Left colon (tissue), 2 donors: ENCODE measurements around the gene TIAM1. TPM values are rescaled to one million over a fixed set of nuclear protein-coding genes. Genes with fewer than 3 reads are reported as not detected.

Experiments
- ATAC-seq: fragments of 200-7000 bp; cut with Tn5 transposase; one replicate; pipeline ENCODE4 v1.9.1; 2020; ENCODE audit warnings: mild to moderate bottlenecking, moderate library complexity
- DNase-seq, 2 donors: peaks; one replicate each; pipeline ENCODE4 v3.0.0-alpha.2; 2020
- intact Hi-C, 2 donors: fragments of 100-400 bp; cut with DNase I in 1 of 2; cut with micrococcal nuclease in 1 of 2; formaldehyde crosslinking; loops; one replicate each; pipeline versions ENCODE4 v1.11.2 to v1.14.0; 2022; cut with DNase I, micrococcal nuclease
- total RNA-seq, 2 donors: library from RNA; stranded (reverse); fragmentation: NEBNext Ultra II Directional; extraction: Animal tissue kit (Norgen Biotek cat#: 25700); gene quantifications; one replicate each; pipeline ENCODE4 v1.2.1, GENCODE V29; 2021
- donor health status: DM: no; HTN: no; CAD: no.
- donor health status: DM: yes; HTN: yes; CAD: no.

The TIAM1 gene
- total RNA-seq, 2 donors from 2014 or later, result 6.4 to 6.9 TPM

DNA sequence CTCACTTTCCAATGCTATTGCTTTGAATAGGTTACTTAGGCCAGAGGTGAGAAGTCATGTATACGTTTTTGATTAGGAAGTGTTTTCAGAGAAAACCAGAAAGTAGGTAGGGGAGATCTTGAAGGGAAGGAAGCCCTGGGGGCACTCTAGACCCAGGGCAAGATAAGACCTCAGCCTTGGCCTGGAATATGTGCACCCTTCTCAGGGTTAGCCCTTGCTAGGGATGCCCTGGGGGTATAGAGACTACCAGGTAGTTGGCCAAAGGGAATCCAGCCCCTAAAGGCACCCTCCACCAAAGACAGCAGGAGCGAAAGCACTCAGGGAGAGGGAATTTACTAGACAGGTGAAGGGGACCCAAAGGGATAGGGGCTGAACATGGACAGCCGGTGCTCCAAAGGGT lies 7.0 kb downstream of the TIAM1 start:
- DNase-seq (no peak), ATAC-seq (no peak)
- intact Hi-C loops, result no loop called here

DNA sequence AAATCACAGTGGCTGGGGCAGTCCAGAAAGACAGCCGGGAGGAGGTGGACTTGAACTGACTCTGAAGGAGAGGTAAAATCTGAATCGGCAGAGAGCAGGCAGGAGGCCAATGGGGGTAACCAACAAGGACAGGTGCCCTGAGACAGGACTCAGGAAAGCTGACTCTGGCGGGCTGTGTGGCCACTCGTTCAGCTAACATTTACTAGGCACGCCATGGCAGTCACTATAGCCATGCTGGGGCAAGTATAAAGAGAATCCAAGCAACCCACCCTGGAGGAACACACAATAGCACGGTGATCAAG lies 7.4 kb downstream of the TIAM1 start:
- intact Hi-C loops, result no loop called here
- DNase-seq (no peak), ATAC-seq (no peak)

DNA sequence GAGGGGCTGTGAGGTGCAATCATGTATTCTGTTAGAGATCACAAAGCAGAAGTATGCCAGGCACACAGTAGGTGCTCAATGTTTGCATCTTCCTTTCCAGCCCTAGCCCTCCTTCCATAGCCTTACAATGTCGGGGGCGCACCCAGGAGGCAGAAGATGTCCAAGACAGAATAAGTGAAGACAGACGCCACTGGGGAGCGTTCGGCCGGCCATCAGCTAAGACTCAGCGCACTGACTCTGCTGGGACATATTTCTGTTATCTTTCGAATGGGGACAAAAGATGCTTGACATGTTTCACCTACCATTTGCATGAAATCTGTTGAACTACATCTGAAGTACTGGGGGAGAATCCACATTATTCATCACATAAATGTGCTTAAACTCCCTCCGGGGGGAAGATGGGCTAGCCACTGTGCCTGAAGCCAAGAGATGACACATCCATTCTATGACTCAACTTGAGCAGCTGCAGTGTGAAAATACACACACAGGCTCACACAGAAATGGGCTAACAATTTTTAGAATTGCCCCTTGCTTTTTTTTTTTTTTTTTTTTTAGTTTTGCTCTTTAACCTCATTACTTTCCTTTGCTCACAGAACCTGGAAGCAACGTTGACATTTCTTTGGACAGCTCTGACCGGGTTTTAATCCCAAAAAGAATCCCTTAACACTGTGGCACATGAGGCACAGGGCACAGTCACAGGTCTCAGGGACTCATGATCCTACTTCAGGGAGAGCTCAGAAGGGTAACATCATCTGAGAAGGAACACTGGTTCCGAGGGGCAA lies 7.9 kb downstream of the TIAM1 start:
- DNase-seq, result no peak
- ATAC-seq, result no peak
- intact Hi-C loops, result no loop called here

DNA sequence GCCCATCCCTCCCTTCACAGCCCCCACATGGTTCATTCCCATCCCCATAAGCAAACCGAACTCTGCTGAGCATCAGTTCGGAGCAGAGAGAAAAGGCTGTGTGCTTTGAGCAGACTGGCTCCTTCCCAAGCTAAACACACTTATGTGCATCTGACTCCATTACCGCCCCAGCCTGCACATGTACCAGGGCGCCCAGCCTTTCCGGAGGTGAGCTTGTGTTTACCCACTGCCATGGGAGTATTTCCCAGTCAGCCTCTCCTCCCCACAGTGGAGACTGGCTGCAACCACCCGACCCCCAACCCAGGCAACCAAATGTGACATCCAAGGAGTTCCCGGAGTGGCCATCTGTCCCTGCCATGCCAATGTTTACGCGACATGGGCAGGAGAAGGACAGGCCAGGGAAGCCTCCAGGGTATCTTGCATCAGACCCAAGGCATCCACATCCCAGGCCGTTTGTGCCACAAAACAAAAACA lies 9.4 kb downstream of the TIAM1 start:
- intact Hi-C loops, result no loop called here
- DNase-seq, result no peak
- no peak for ATAC-seq

DNA sequence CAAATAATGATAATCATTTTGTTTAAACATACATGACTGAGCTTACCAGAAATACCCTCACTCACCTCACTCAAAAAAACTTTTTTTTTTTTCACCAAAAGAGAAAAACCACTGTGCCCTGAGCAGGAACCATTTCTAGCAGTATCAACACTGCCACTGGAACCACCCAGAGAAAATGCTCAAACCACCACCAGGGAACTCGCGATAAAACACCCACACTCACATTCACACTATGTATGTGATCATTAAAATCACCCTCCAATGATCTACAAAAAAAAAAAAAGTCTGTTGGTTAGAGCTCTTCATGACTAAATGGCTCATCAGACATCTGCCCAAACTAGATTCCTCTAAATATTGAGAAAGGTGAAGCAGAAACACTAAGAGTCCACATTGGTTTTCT lies 11.5 kb downstream of the TIAM1 start:
- no peak for ATAC-seq
- intact Hi-C loops, result no loop called here
- DNase-seq, result no peak

DNA sequence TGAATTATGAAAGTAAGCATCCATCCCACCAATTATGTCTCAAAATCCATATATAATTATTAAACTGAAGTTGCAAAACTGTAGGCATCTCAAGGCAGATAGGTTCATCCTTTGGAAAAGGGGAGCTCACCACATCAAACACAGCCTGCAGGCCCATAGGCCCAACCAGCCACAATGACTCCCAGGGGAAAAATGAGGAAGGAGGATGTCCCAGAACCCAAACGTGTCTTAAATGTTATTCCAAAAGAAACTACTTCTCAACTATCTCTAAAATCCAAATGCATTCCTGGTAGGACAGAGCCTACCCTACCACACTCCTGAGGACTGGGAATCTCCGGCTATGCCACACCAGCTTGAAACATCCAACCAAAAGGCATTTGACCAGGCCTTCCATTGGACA lies 12.8 kb downstream of the TIAM1 start:
- ATAC-seq, result no peak

DNA sequence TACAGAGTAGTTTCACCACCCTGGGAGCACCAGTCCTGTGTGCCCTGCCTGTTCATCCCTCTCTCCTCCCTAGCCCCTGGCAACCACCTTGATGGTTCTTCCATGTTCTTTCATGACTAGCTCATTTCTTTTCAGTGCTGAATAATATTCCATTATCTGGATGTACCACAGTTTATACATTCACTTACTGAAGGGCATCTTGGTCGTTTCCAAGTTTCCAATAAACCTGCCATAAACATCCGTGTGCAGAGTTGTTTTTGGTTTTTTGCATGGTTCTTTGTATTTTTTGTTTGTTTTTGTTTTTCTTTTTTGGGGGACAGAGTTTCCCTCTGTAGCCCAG lies 13.9 kb downstream of the TIAM1 start:
- intact Hi-C loops, result no loop called here
- ATAC-seq (no peak), DNase-seq (no peak)

More for the DNA sequence above, 12.8 kb downstream of the TIAM1 start:
- no peak for DNase-seq
- intact Hi-C loops, result no loop called here

DNA sequence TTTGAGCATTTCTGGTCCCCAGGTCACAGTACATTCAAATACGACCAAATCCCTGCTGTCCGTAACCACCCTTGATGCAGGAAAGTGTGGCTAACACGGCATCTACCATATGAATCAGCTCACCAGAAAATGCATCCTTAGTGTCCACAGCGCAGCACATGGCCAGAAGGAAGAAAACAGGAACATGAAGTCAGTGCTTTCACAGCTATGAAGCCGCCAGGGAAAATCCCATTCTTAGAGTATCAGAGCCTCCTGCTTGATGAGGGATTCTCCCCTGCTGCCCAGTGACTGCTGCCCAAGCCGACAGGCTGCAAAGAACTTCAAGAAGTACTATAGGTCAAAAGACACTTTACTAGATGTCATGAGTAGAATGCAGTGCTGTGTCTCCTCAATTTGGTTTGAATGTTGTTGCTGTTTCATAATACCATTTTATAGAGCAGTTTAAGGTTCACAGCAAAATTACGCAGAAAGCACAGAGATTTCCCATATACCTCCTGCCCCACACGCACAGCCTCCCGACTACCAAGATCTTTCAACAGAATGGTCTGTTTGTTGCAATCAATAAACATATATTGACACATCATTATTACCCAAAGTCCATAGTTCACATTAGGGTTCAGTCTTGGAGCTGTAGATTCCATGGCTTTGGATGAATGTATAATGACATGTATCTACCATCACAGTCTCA lies 14.5 kb downstream of the TIAM1 start:
- intact Hi-C loops, result no loop called here
- ATAC-seq (no peak), DNase-seq (no peak)

DNA sequence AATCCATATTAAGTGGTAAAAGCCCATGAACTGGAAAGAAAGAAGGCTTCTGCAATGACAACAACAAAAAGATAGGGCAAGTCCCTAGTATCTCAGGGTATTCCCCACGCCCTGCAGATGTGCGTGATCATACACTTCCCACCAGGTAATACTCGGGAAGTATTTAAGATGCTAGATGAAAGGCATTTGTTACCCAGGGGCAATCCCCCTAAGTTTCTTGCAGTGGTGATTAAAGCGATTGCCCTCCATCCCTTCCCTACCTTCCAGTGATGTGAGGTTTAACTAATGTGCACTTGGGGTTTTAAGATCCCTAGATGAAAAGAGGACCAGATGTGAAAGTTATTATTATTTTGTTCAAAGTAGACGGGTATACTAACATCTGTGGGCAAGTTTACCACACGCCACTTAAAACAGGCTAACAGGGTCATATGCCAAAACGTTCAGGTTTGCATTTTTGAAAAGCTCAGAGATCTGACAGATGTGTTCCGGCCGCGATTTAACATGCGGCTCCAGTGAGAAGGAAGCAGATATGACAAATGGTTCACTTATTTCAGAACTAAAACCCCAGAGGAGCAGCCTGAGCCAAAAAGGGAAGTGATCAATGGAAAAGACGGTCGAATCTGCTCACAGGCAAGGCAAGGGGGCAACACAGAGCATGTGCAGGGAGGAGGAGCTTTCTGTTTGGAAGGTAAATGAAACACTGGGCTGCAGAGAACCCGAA lies 17.4 kb downstream of the TIAM1 start:
- DNase-seq (no peak), ATAC-seq (no peak)
- intact Hi-C loops, result no loop called here

DNA sequence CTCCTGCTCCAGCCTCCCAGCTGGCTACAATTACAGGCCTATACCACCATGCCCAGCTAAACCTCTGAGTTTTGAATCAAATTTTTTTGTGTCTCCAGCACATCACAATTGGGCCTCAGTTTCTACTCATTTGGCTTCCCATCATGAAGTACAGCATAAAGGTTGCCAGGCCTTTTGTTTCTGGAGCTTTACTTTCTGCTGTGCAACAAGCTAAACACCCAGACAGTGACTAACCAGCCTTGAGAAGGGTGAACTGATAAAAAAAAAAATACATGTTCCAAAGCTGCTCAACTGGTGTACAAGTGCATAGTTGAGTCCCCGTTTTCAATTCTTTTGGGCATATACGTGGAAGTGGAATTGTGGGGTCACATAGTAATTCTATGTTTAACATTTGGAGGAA lies 25.1 kb downstream of the TIAM1 start:
- intact Hi-C loops, result no loop called here
- no peak for DNase-seq
- ATAC-seq, result no peak

DNA sequence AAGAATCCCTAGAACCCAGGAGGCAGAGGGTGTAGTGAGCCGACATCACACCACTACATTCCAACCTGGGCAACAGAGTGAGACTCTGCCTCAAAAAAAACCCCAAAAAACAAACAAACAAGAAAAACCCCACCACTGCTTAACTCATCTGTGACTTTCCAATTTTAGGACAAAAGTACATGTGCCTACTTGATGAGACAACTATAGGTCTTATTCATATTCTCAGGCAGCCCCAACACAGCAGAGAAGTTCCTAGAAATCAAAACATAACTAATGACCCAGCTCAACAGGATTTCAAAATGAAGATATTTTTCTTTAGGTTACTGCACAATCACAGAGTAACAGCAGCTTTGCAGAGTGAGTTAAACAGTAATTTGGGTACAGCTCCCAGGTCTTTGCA lies 26.4 kb downstream of the TIAM1 start:
- DNase-seq (no peak), ATAC-seq (no peak)
- intact Hi-C loops, result no loop called here

DNA sequence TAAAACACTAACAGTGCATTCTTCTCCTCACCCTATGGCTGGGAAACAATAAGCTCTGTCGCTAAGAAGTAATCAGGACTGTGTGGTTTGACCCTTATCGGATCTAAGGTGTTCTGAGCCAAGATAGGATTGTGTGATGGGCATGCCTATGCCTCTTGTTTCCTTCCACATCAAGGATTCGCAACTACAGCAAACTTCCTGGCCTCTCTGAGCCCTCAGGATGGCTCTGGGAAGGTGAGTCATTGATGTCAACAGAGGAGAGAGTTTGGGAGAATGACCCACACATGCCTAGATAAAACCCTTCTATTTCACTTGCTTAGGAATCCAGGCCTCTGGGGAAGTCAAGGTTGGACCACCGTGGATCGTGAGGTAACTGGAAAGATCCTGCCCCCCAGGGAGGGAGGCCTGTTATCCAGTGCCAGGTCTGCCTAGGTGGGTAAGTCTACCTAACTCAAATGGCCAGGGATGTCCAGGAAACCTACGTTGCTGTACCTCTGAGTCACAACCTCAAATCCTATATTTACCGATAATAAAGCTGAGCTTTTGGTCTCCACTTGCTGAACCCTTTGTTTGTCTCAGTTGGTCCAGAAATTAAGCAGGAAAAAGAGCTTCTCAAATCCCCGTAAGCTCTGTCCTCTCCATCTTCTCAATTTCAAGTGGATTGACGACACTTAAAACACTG lies 27.4 kb downstream of the TIAM1 start:
- intact Hi-C loops, result no loop called here
- ATAC-seq, result no peak
- DNase-seq, result no peak

DNA sequence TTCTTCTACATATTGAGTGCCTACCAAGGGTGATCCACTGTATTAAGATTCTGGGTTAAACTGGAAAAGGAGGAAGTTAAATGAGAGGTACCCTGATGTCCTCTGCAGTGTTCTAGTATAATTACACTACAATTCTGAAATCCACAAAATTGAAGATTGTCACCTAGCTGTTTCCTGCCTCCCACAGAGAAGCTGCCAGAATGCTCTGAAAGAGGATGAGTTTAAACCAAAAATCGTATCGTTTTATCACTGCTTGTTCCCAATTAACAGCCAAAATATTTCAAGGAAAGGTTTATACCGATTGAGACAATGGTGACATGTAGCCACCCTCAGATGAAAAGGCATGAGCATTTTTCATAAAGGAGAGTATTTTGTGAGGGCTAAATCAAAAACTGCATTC lies 28.0 kb downstream of the TIAM1 start:
- intact Hi-C loops, result no loop called here
- DNase-seq (no peak), ATAC-seq (no peak)

DNA sequence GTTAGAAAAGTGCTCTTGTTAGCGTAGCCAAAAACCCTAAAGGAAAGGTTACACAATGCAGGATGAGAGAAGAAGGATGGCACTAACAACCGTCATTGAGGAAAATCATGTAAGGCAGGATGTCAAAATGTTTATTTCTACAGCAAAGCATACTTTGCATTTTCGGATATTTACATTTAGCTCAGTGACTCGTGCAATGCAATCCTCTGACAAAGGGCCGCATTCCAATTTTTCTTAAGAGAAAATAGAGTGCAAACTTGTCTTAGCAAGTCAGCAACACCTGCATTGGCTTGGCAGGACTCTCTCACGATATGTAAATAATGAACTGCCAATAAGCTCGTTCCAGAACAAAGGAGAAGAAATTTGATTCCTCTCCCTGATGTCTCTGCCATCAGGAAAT lies 33.3 kb downstream of the TIAM1 start:
- intact Hi-C loops, result no loop called here
- ATAC-seq (no peak), DNase-seq (no peak)

DNA sequence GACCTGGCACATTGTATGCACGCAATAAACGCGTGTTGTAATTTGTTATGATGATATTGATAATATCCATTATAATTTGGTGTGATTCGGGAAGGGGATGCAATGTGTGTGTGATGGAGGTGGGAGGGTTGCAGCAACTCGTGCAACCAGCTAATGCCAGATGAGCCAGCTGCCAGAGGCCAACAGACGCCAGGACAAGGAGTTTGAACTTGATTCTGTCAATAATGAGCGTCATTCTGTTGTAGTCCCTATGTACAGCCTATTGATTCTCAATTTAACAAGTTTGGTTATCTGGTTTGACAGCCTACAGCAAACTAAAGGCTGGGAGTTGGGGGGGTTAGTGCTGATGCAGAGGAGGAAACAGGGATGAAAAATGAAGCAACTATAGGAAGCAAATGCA lies 35.5 kb downstream of the TIAM1 start:
- DNase-seq, result no peak
- intact Hi-C loops, result no loop called here

DNA sequence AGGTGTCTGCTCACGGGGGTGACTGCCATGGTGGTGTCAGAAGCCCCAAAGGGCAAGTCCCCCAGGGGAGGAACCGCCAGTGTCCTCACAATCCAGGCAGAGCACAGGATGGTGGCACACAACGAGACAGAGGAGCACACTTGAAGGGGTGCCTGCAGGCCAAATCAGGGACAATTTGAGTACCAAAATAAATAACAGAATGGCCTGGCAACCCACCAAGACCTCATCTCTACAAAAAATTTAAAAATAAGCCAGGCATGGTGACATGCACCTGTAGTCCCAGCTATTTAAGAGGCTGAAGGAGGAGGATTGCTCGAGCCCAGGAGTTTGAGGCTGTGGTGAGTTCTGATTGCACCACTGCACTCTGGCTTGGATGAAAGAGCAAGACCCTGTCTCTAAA lies 38.2 kb downstream of the TIAM1 start:
- DNase-seq, result no peak
- intact Hi-C loops, result no loop called here
- no peak for ATAC-seq

More for the DNA sequence above, 35.5 kb downstream of the TIAM1 start:
- ATAC-seq, result no peak

DNA sequence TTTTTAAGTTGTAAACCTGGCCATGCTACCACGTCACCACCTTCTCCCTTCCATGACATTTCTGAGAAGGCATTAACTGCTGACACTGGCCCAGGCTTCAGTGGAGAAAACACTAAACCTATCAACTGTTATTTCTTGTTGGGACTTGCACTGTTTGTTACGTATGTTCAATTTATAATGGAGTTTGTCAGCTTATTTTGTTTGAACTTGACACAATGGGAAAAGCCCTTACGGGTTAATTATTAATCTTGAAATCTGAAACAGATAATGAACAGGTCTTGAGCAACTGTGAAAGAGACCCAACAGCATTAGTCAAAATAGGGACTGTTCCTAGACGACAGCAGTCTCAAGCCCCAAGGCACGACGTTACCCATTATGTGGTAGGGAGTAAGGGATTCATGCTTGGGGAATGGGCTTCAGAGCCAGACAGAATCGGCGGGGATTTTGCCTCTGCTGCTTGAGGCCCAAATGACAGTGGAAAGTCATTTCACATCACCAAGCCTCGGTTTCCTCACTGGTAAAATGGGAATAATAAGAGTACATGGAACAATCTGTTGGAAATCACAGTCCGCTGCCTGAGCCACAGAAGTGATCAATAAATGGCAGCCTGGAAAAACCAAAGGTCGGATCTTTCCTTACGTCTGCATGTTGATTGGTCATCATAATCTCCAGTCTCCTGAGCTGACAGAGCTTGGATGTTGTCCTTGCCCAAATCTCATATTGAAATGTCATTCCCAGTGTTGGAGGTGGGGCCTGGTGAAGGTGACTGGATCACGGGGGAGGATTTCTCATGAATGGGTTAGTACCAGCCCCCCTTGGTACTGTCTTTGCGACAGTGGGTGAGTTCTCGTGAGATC lies 44.5 kb downstream of the TIAM1 start:
- ATAC-seq, result no peak
- intact Hi-C loops, result no loop called here
- no peak for DNase-seq

DNA sequence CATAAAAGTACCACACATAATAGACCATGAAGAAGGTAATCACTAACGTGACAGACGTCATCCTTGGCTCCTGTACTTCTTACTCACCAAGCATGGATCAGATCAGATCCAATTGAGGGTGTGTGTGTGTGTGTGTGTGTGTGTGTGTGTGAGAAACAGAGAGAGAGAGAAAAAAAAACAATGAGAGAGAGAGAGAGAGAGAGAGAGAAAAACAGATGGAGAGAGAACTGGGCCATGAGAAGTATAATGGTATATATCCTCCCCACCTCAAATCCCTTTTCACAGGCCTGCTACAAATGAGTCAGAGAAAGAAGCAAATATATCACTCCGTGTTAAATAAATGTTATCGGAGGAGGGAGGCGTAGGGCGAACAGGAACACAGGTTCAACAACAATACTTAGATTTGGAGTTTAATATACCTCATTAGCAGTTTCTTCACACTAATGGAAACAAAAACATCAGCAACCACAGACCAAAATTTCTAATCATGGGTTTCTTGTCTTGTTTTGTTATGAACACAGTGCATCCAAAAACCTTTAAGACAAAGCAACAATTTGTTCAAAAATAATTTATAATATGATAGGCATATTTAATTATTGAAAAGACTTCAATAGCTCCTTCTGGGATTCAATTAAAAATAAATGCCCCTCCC lies 45.3 kb downstream of the TIAM1 start:
- intact Hi-C loops, result no loop called here
- ATAC-seq, result no peak
- no peak for DNase-seq
